Fibroblast of mammary gland (primary cell): Measurements from ENCODE around the gene ZNF556.
"Not testable (repeated sequence)": the region's sequence is repeated elsewhere in the genome, so short reads cannot be mapped to it uniquely, and the experiment has no call there.

Source experiments
- DNase-seq: peaks from one replicate; pipeline ENCODE4 v3.0.0-alpha.2; 2010; ENCODE audit warnings: low read depth
- H3K4me3 ChIP-seq: 2 replicates; pipeline ENCODE4 v1.5.1; 2011; ENCODE audit warnings: low read depth, mild to moderate bottlenecking, low read length, moderate library complexity; ENCODE audit not compliant: control insufficient read depth
- CTCF ChIP-seq: conservative IDR thresholded peaks from 2 replicates; pipeline ENCODE4 v1.5.1; 2011; ENCODE audit warnings: low read depth, low read length, inconsistent platforms; ENCODE audit not compliant: control insufficient read depth, insufficient read depth

Gene ZNF556

DNA sequence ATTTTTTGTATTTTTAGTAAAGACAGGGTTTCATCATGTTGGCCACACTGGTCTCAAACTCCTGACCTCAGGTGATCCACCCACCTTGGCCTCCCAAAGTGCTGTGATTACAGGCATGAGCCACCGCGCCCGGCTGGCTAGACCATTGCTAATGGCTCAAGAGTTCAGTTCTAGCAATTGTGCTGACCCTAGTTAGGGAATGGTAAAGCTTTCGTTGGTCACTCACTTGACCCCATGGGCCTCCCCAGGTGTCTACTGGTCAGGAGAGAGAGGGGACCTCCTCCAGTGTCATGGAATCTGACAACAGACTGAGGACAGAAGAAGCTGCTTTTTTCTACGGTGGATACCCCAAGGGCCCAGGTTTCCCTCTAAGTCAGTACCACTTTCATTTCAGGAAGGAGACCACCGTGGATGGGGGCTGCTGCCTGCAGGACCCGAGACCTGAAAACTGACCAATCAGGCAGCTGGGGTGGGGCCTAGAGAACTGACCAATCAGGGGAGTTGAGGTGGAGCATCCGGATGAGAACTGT, 575 bp upstream of the ZNF556 start:
- peak overlapping the region; percentile 17 for H3K4me3 ChIP-seq
- no peak for TF ChIP-seq CTCF
- no peak for DNase-seq

GRCh38 chr19:2869618-2870017, 2.5 kb downstream of the ZNF556 start:
- DNase-seq = no peak
- TF ChIP-seq CTCF = no peak
- H3K4me3 ChIP-seq = no peak overlapping the region

DNA sequence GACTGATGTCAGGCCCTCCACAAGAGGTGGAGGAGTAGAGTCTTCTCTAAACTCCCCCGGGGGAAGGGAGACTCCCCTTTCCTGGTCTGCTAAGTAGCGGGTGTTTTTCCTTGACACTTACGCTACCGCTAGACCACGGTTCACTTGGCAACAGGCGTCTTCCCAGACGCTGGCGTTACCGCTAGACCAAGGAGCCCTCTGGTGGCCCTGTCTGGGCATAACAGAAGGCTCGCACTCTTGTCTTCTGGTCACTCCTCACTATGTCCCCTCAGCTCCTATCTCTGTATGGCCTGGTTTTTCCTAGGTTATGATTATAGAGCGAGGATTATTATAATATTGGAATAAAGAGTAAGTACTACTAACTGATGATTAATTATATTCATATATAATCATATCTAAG, 5.0 kb downstream of the ZNF556 start:
- not testable (repeated sequence) for H3K4me3 ChIP-seq, DNase-seq

GRCh38 chr19:2877398-2878331, 10.5 kb downstream of the ZNF556 start:
- no peak for DNase-seq
- TF ChIP-seq CTCF = no peak
- H3K4me3 ChIP-seq = no peak overlapping the region

DNA sequence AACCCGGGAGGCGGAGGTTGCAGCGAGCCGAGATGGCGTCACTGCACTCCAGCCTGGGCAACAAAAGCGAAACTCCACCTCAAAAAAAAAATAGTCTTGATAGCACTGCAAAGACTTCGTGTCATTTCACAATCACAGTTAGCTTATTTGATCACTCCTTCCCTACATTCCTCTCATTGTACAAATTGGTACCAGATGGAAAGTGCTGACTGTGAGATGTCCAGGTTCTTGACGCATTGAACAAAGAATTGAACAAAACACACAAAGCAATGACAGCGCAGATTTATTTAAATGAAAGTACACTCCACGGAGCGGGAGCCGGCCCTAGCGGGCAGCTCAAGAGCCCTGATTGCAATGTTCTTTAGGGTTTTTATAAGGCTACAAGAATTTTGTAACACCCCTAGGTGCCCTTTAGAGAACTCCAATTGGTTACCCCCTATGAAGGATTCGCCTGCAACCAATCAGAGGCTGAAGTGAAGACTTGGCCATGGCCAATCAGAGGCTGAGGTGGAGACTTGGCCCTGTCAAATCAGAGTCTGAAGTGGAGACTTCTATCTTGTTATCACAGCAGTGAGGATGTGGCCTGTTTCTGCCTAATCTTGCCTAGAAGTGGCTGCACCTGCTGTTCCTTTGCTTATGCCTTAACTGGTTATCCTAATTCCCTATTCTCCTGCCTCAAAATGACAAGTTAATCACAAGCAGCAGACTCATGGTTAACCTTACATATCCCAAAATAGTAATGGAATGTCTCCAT, 16.7 kb downstream of the ZNF556 start:
- DNase-seq = peak; percentile 72
- H3K4me3 ChIP-seq = no peak overlapping the region
- no peak for TF ChIP-seq CTCF

DNA sequence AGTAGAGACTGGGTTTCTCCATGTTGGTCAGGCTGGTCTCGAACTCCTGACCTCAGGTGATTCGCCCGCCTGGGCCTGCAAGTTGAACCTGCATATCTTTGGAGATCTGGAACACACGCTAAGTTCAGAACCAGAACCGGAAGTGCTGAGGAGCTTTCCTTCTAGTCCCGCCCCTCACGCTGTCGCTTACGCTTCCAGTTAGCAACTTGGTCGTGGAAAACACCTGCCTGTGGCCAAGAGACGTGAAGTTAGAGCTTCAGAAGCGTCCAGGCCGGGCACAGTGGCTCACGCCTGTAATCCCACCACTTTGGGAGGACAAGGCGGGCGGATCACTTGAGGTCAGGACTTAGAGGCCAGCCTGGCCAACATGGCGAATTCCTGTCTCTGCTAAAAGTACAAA, 18.6 kb downstream of the ZNF556 start:
- no peak for DNase-seq
- TF ChIP-seq CTCF = no peak

DNA sequence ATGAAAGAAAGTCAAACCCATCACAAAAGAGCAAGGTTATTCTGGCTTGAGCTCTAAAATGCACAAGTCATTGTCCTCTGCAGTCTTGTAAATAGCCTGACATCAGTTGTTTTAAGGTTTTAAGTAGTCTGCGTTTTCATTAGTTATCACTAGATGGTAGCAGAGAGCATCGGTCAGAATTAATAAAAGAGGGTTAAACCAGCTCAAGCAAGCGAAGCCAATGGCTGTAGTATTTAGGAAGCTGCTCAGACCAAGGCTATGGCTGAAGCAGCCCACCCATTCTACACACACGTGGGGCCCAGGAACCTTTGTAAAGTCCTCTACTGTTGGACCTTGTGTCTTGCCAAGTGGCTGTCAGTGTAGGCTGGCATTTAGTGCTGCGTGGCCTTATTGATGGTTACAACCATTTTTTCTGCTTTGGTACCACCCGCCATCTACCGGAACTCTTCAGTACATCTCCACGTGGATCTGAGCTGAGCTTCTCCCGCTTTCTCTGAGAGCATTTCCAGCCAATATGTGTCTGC, 20.3 kb downstream of the ZNF556 start:
- TF ChIP-seq CTCF = peak; percentile 60
- DNase-seq = peak; percentile 77
- H3K4me3 ChIP-seq = no peak overlapping the region

More for the DNA sequence above, 18.6 kb downstream of the ZNF556 start:
- no peak overlapping the region for H3K4me3 ChIP-seq
